SW 1271 (cell line): ENCODE results near the gene MRPS34.

Experiments
- DNase-seq, 2 experiments: peaks; one replicate each; lab custom pipeline; 2025; lab: John Stamatoyannopoulos, UW

MRPS34 gene

GRCh38 chr16:1794221-1794871 lies 21.4 kb upstream of the MRPS34 start:
- DNase-seq = no peak

GRCh38 chr16:1793578-1794220 lies 20.8 kb upstream of the MRPS34 start, which contains the start of gene IGFALS:
Gene IGFALS, minus strand, starts transcription at chr16:1793705. Its CDS starts 53 bp downstream, at chr16:1793652.
- DNase-seq = no peak

- no peak for DNase-seq
These were observed 20.1 kb upstream of the MRPS34 start for GRCh38 chr16:1792836-1793577.

GRCh38 chr16:1791943-1792812 lies 19.2 kb upstream of the MRPS34 start:
- DNase-seq = no peak

- no peak for DNase-seq
These were observed 18.5 kb upstream of the MRPS34 start for GRCh38 chr16:1791256-1791942.

- no peak for DNase-seq
These were observed 17.8 kb upstream of the MRPS34 start for GRCh38 chr16:1790611-1791255.

GRCh38 chr16:1790261-1790610 lies 17.3 kb upstream of the MRPS34 start:
- DNase-seq = no peak

- no peak for DNase-seq
These were observed 16.7 kb upstream of the MRPS34 start for GRCh38 chr16:1789643-1790045.

GRCh38 chr16:1788708-1789100 lies 15.8 kb upstream of the MRPS34 start:
- no peak for DNase-seq

- DNase-seq = no peak
These were observed 15.3 kb upstream of the MRPS34 start for GRCh38 chr16:1788095-1788707.

GRCh38 chr16:1787322-1788094 lies 14.6 kb upstream of the MRPS34 start:
- no peak for DNase-seq

- no peak for DNase-seq
These were observed 14.1 kb upstream of the MRPS34 start for GRCh38 chr16:1787056-1787321.

- no peak for DNase-seq
These were observed 13.5 kb upstream of the MRPS34 start for GRCh38 chr16:1786242-1787055.

GRCh38 chr16:1785846-1786170 lies 12.9 kb upstream of the MRPS34 start:
- no peak for DNase-seq

- no peak for DNase-seq
These were observed 12.3 kb upstream of the MRPS34 start for GRCh38 chr16:1784977-1785845.

- DNase-seq = peak; percentile 87 to 97
These were observed 9.7 kb upstream of the MRPS34 start, which contains the start of the genes NUBP2 and SPSB3 for GRCh38 chr16:1782408-1783264. Gene NUBP2, plus strand, starts transcription at chr16:1782960. Its CDS starts 61 bp downstream, at chr16:1783021. Gene SPSB3, minus strand, starts transcription at chr16:1782571. Its CDS starts 1,088 bp downstream, at chr16:1781483.

- DNase-seq = no peak
These were observed 8.9 kb upstream of the MRPS34 start for GRCh38 chr16:1781758-1782407.
